K562 (cell line): ENCODE data around the gene PAQR7. TPM values are rescaled to one million over a fixed set of nuclear protein-coding genes. Genes with fewer than 3 reads are reported as not detected.
A peak's percentile ranks its signal among the peaks of the same experiment; 100 is the strongest.

Source experiments
- ATAC-seq: fragments of 200-7000 bp; cut with Tn5 transposase; 3 replicates; pipeline ENCODE4 v1.9.1; 2020; ENCODE audit warnings: moderate library complexity
- BruUV-seq: library from RNA; stranded (reverse); fragments of 400-500 nt; replicated peaks from 2 replicates; lab custom pipeline; 2021; lab: Mats Ljungman, UMichigan
- CTCF ChIA-PET: fragments of 300-600 bp; formaldehyde crosslinking; extraction: SDS; loops from one replicate; lab custom pipeline; 2021; ENCODE audit warnings: low intra/inter-chr PET ratio; lab: Yijun Ruan, JAX
- POLR2A ChIA-PET: fragments of 300-600, 350-650 bp; sonication (Branson Sonifier 250); formaldehyde crosslinking; extraction: SDS; loops from one replicate; lab custom pipeline; 2021; ENCODE audit warnings: antibody characterized with exemption, inconsistent platforms; lab: Yijun Ruan, JAX
- DNase-seq, 4 experiments: peaks; one replicate each; pipeline versions ENCODE4 v3.0.0 to v3.0.0-alpha.2; 2011 to 2018; ENCODE audit warnings: low spot score in 3 of 4, mixed read lengths in 3 of 4; ENCODE audit errors: extremely low read depth in 1 of 4
- FAIRE-seq: peaks from 2 replicates; lab custom pipeline; 2011; peaks lifted over from hg19 to GRCh38; lab: Jason Lieb, UNC
- H2AFZ ChIP-seq: 2 replicates; pipeline ENCODE4 v1.6.0; 2011; ENCODE audit warnings: low read depth, low read length, control low read depth, inconsistent platforms
- H3K27ac ChIP-seq: fragments of 200-600 bp; 3 replicates; pipeline ENCODE4 v1.8.0; 2011; ENCODE audit warnings: low read depth, mild to moderate bottlenecking, control low read depth, inconsistent platforms, low read length, moderate library complexity, mixed read lengths; ENCODE audit errors: extremely low read depth
- H3K27me3 ChIP-seq, 2 experiments: fragments of 300-600 bp in 1 of 2; 2 replicates in 1 of 2; 3 replicates in 1 of 2; pipeline versions ENCODE4 v1.6.0 to v1.8.0; 2011; ENCODE audit warnings: inconsistent platforms in 2 of 2, low read length in 2 of 2, mild to moderate bottlenecking in 1 of 2, mixed read lengths in 1 of 2, moderate library complexity in 1 of 2; ENCODE audit not compliant: control insufficient read depth in 2 of 2, insufficient read depth in 2 of 2
- H3K36me3 ChIP-seq: fragments of 300-600 bp; 3 replicates; pipeline ENCODE4 v1.8.0; 2011; ENCODE audit warnings: mild to moderate bottlenecking, low read length, inconsistent platforms; ENCODE audit not compliant: control insufficient read depth, insufficient read depth
- H3K4me1 ChIP-seq, 2 experiments: fragments of 200-600 bp in 1 of 2; replicated peaks in 1 of 2; 2 replicates in 1 of 2; 3 replicates in 1 of 2; pipeline versions ENCODE4 v1.5.1 to v1.8.0; 2011; ENCODE audit warnings: inconsistent platforms in 2 of 2, low read length in 2 of 2, mild to moderate bottlenecking in 1 of 2, mixed read lengths in 1 of 2, moderate library complexity in 1 of 2; ENCODE audit not compliant: control insufficient read depth in 2 of 2, insufficient read depth in 2 of 2
- H3K4me2 ChIP-seq: 2 replicates; pipeline ENCODE4 v1.6.1; 2011; ENCODE audit warnings: low read length, control low read depth, inconsistent platforms, mixed read lengths; ENCODE audit not compliant: insufficient read depth
- H3K4me3 ChIP-seq: fragments of 200-600 bp; sonication (generic), shearing (Covaris generic); 2 replicates; pipeline ENCODE4 v1.5.1; 2016; ENCODE audit warnings: control low read depth, inconsistent platforms
- H3K79me2 ChIP-seq: fragments of 200-600 bp; 3 replicates; pipeline ENCODE4 v1.8.0; 2011; ENCODE audit warnings: low read length, inconsistent platforms; ENCODE audit not compliant: control insufficient read depth, insufficient read depth
- H3K9ac ChIP-seq, 2 experiments: 2 replicates each; pipeline versions ENCODE4 v1.6.0 to v1.6.1; 2011; ENCODE audit warnings: low read depth in 2 of 2, low read length in 2 of 2, control low read depth in 1 of 2, inconsistent platforms in 1 of 2, mild to moderate bottlenecking in 1 of 2, mixed read lengths in 1 of 2; ENCODE audit not compliant: insufficient read depth in 1 of 2
- H3K9me1 ChIP-seq: one replicate; pipeline ENCODE4 v1.6.0; 2011; ENCODE audit warnings: inconsistent platforms, mild to moderate bottlenecking, low read length, moderate library complexity; ENCODE audit not compliant: control insufficient read depth, insufficient read depth
- H3K9me3 ChIP-seq: replicated peaks from 2 replicates; pipeline ENCODE4 v1.5.1; 2011; ENCODE audit warnings: low read depth, low read length, inconsistent platforms; ENCODE audit not compliant: control insufficient read depth, insufficient read depth
- H4K20me1 ChIP-seq: replicated peaks from 2 replicates; pipeline ENCODE4 v1.6.1; 2011; ENCODE audit warnings: low read length, inconsistent platforms, mixed read lengths; ENCODE audit not compliant: control insufficient read depth, insufficient read depth
- ARID1B ChIP-seq: fragments of 450-650 bp; IDR thresholded peaks from 2 replicates; pipeline ENCODE4 v1.6.1; 2016; ENCODE audit warnings: antibody characterized with exemption, mild to moderate bottlenecking, inconsistent platforms
- CBFA2T3 ChIP-seq: fragments of 450-650 bp; IDR thresholded peaks from 2 replicates; pipeline ENCODE4 v1.6.1; 2017
- DPF2 ChIP-seq: fragments of 450-650 bp; IDR thresholded peaks from 2 replicates; pipeline ENCODE4 v1.6.1; 2016
- FOXA3 ChIP-seq, 2 experiments: fragments of 450-650 bp in 1 of 2; sonication (generic) in 1 of 2; formaldehyde crosslinking; IDR thresholded peaks in 1 of 2; conservative IDR thresholded peaks in 1 of 2; 2 replicates each; pipeline versions ENCODE4 v1.4.0 to v1.8.0; 2020 to 2022; ENCODE audit warnings: mild to moderate bottlenecking in 2 of 2, missing genetic modification reagents in 1 of 2
- FOXK2 ChIP-seq, 2 experiments: fragments of 450-650 bp; IDR thresholded peaks in 1 of 2; conservative IDR thresholded peaks in 1 of 2; 2 replicates each; pipeline ENCODE4 v1.6.1; 2016; ENCODE audit warnings: low read depth in 2 of 2, mild to moderate bottlenecking in 1 of 2
- HNRNPUL1 ChIP-seq: fragments of 200-400 bp; formaldehyde crosslinking; IDR thresholded peaks from 2 replicates; pipeline ENCODE4 v1.6.1; 2017; ENCODE audit warnings: low read length
- KDM1A ChIP-seq, 2 experiments: fragments of 450-650 bp; IDR thresholded peaks; 2 replicates each; pipeline ENCODE4 v1.6.1; 2016; ENCODE audit warnings: mild to moderate bottlenecking in 2 of 2
- MBD2 ChIP-seq: sonication (generic); IDR thresholded peaks from 2 replicates; pipeline ENCODE4 v1.6.1; 2016; ENCODE audit warnings: low read depth, borderline replicate concordance
- PRDM10 ChIP-seq: fragments of 450-650 bp; IDR thresholded peaks from 2 replicates; pipeline ENCODE4 v1.6.1; 2018; ENCODE audit not compliant: partially characterized antibody
- RHOXF2B ChIP-seq: fragments of 250-450 bp; sonication (Bioruptor Pico); conservative IDR thresholded peaks from 2 replicates; pipeline ENCODE4 v1.5.1; 2021
- SMARCA4 ChIP-seq: fragments of 450-650 bp; IDR thresholded peaks from 2 replicates; pipeline ENCODE4 v1.6.1; 2016
- SMARCE1 ChIP-seq: fragments of 450-650 bp; IDR thresholded peaks from 2 replicates; pipeline ENCODE4 v1.7.1; 2016; ENCODE audit warnings: mild to moderate bottlenecking
- TAL1 ChIP-seq: fragments of 450-650 bp; IDR thresholded peaks from 2 replicates; pipeline ENCODE4 v1.6.1; 2016; ENCODE audit warnings: mild to moderate bottlenecking
- TEAD4 ChIP-seq, 2 experiments: sonication (generic) in 1 of 2; formaldehyde crosslinking in 1 of 2; IDR thresholded peaks; 2 replicates each; pipeline versions ENCODE4 v1.6.1 to v1.8.0; 2012 to 2022; ENCODE audit warnings: borderline replicate concordance in 1 of 2, inconsistent platforms in 1 of 2, low read length in 1 of 2, mild to moderate bottlenecking in 1 of 2, missing genetic modification reagents in 1 of 2
- ZSCAN32 ChIP-seq: fragments of 450-650 bp; formaldehyde crosslinking; IDR thresholded peaks from 2 replicates; pipeline ENCODE4 v1.4.0; 2020; ENCODE audit warnings: mild to moderate bottlenecking, moderate library complexity
- in situ Hi-C: fragments of 300-500 bp; cut with MboI; formaldehyde crosslinking; loops from 4 replicates; pipeline ENCODE4 v1.15.0; 2018; ENCODE audit warnings: inconsistent platforms, mixed read lengths
- intact Hi-C: fragments of 100-400 bp; cut with micrococcal nuclease; formaldehyde crosslinking; loops from 2 replicates; pipeline ENCODE4 v1.14.2; 2022
- polyA plus RNA-seq, 8 experiments: library from polyadenylated mRNA; depleted of rRNA in 4 of 8; stranded (reverse) in 5 of 8; unstranded in 3 of 8; fragments of >200 nt; fragmentation: Nextera tagmentation in 2 of 8; fragmentation: Illumina TruSeq in 1 of 8; extraction: Ambion mirVana in 2 of 8; extraction: Trizol in 1 of 8; gene quantifications; 2 replicates each; pipeline versions ENCODE4 v1.2.1 to v1.2.3, GENCODE V29; 2011 to 2014; ENCODE audit warnings: inconsistent platforms in 1 of 8, missing spikeins in 1 of 8
- total RNA-seq, 7 experiments: library from RNA; depleted of rRNA in 6 of 7; stranded (reverse); fragments of >200 nt in 6 of 7; fragmentation: Illumina TruSeq in 2 of 7; extraction: Trizol in 2 of 7; gene quantifications; 2 replicates each; pipeline versions ENCODE4 v1.2.1 to v1.2.3, GENCODE V29; 2011 to 2021; ENCODE audit warnings: low replicate concordance in 1 of 7
- TF ChIP-seq, protein P1 (sequence below), 3 experiments: IDR thresholded peaks in 2 of 3; conservative IDR thresholded peaks in 1 of 3; 2 replicates each; pipeline ENCODE4 v1.5.1; 2011 to 2012; ENCODE audit warnings: low read length in 3 of 3, mild to moderate bottlenecking in 3 of 3, control low read depth in 2 of 3, improper control_type of control experiment in 1 of 3, inconsistent platforms in 1 of 3, low read depth in 1 of 3, mixed read lengths in 1 of 3, moderate library complexity in 1 of 3; ENCODE audit not compliant: insufficient read depth in 2 of 3

Gene PAQR7
- total and polyA plus RNA-seq, 9 of the 15 experiments (the other 6 are each of a cell fraction or from before 2014, with no cell fraction given) = 1.1 to 5.2 (median 2.6) TPM

DNA sequence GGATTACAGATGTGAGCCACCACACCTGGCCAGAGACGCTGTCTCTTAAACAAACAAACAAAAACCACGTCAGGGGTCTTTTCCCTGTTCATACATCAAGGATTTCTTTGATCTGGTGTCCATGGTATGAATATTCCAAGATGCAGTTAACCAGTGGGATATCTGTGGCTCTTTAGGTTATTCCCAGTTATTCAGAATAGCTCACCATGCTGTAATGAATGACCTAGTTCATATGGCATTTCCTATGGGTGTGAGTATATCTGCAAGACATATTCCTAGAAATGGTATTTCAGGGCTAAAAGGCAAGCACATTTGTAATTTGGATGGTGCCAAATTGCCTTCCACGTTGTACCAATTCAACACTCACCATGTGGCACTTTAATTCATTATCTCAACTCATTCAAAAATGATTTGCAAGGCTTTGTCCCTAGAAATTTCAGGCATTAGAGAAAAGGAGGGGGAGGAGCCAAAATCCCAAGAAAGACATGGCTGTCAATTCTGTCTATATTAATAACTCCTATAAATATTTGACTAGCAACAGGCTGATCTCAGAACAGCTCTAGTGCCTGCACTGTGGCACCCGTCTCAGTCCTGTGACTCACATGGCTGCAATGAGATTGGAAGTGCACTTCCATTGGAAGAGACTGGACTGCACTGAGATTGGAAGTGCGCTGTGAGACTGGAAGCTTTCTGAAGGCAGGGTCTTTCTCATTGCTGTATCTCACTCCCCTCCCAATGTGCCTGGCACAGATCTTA lies 36.7 kb upstream of the PAQR7 start (continued):
- TF ChIP-seq MBD2 = no peak

DNA sequence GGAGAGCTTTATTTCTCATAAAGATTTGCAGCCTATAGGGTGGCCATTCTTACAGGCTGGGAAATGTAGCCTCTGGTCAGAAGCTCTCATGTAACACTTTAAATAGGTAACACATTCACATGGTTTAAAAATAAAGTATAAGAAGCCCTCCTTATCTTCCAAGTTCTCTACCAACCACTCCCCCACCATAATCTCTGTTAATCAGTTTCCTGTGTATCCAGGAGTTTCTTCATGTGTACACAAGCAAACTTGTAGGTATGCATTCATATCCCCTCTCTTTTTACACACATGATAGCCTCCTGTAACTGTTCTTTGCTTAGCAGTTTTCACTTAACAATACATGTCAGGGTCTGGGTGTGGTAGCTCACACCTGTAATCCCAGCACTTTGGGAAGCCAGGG lies 35.7 kb upstream of the PAQR7 start:
- Histone ChIP-seq H3K79me2 (no peaks in the 10 kb centered on the region), H2AFZ (peak overlapping the region; percentile 36; the same call in 1 of the 2 replicates), H3K4me2 (no peak overlapping the region), H3K9me1 (no peaks in the 10 kb centered on the region), H4K20me1 (no peaks in the 10 kb centered on the region), H3K27me3 (no peaks in the 10 kb centered on the region), H3K4me3 (no peak overlapping the region), H3K9ac (0 out of 4 replicates have a peak overlapping the region, but pooled peaks of 1 of the 2 experiments have one; percentile 40), H3K27ac (no peak overlapping the region), H3K36me3 (no peaks in the 10 kb centered on the region), H3K4me1 (peaks cover 11 to 15% of the 10 kb centered on the region in 2 experiments; a peak in 4 of 5 replicates), H3K9me3 (no peaks in the 10 kb centered on the region)
- in situ Hi-C loops = no loop called here
- ChIA-PET CTCF (no interaction called here), POLR2A (interaction anchor here (0.6 to 2.3 kb wide), 4 partner anchors 10 to 152 kb away, joined by 3 to 7 read pairs (median 4); no protein-coding TSS in a partner anchor)
- BruUV-seq = no TSS peak
- intact Hi-C loops = no loop called here
- DNase-seq = no peak
- no peak for FAIRE-seq
- no peak for ATAC-seq
- peak; percentile 23; the same call in 1 of the 2 replicates for TF ChIP-seq CBFA2T3
- peak; percentile 15; the same call in 1 of the 2 replicates for TF ChIP-seq TEAD4 (IDR thresholded peaks at IDR 0.05; ENCODE audit: low read length)
- no peak for TF ChIP-seq TEAD4 (CRISPR knock-in tag; IDR thresholded peaks at IDR 0.05; ENCODE audit: borderline replicate concordance)
- peak; percentile 43; the same call in 1 of the 2 replicates for TF ChIP-seq SMARCE1
- 0 out of 2 replicates have a peak, but pooled peaks have one; percentile 13 for TF ChIP-seq TAL1
- peak; percentile 51; the same call in 1 of the 2 replicates for TF ChIP-seq DPF2
- TF ChIP-seq PRDM10 = peak; percentile 70
- no peak for TF ChIP-seq ZSCAN32 (CRISPR knock-in tag)
- TF ChIP-seq RHOXF2B (CRISPR knock-in tag) = no peak
- TF ChIP-seq ARID1B = peak; percentile 53
- TF ChIP-seq HNRNPUL1 = no peak
- 0 out of 4 replicates have a peak, but pooled peaks of 1 of the 2 experiments have one; percentile 20 for TF ChIP-seq KDM1A (IDR thresholded peaks at IDR 0.05)
- peak; percentile 61; the same call in 1 of the 2 replicates for TF ChIP-seq SMARCA4
- TF ChIP-seq, protein P1, sequence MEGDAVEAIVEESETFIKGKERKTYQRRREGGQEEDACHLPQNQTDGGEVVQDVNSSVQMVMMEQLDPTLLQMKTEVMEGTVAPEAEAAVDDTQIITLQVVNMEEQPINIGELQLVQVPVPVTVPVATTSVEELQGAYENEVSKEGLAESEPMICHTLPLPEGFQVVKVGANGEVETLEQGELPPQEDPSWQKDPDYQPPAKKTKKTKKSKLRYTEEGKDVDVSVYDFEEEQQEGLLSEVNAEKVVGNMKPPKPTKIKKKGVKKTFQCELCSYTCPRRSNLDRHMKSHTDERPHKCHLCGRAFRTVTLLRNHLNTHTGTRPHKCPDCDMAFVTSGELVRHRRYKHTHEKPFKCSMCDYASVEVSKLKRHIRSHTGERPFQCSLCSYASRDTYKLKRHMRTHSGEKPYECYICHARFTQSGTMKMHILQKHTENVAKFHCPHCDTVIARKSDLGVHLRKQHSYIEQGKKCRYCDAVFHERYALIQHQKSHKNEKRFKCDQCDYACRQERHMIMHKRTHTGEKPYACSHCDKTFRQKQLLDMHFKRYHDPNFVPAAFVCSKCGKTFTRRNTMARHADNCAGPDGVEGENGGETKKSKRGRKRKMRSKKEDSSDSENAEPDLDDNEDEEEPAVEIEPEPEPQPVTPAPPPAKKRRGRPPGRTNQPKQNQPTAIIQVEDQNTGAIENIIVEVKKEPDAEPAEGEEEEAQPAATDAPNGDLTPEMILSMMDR (IDR thresholded peaks at IDR 0.05 in 2 of 3, conservative IDR thresholded peaks at IDR 0.05 in 1 of 3; ENCODE audit: insufficient read depth in 2 of 3, low read depth in 1 of 3, low read length in 3 of 3) = no peak
- TF ChIP-seq FOXA3 (CRISPR knock-in tag; conservative IDR thresholded peaks at IDR 0.05 in 1 of 2, IDR thresholded peaks at IDR 0.05 in 1 of 2) = peak in 1 of 2 experiments; percentile 81; a peak in 2 of 4 replicates
- TF ChIP-seq FOXK2 (conservative IDR thresholded peaks at IDR 0.05 in 1 of 2, IDR thresholded peaks at IDR 0.05 in 1 of 2; ENCODE audit: low read depth in 2 of 2) = 0 out of 4 replicates have a peak, but pooled peaks of 1 of the 2 experiments have one; percentile 28
